Adrenal gland (tissue), 12 donors: ENCODE measurements around the gene SPANXD. TPM values are rescaled to one million over a fixed set of nuclear protein-coding genes. Genes with fewer than 3 reads are reported as not detected.

Experiments
- DNase-seq, 7 donors: peaks; one replicate each; pipeline ENCODE4 v3.0.0-alpha.2; 2019 to 2020
- H3K27ac ChIP-seq, 5 donors: fragments of 200-600 bp; sonication (generic) in 4 of 5; 1 replicate in 3 of 5; 2 replicates in 2 of 5; pipeline versions ENCODE4 v1.5.1 to v1.8.0; 2016 to 2020; ENCODE audit warnings: mild to moderate bottlenecking in 1 of 5
- H3K27me3 ChIP-seq: fragments of 200-600 bp; 2 replicates; pipeline ENCODE4 v1.8.0; 2021
- H3K36me3 ChIP-seq, 2 donors: fragments of 200-600 bp; replicated peaks in 1 of 2; 1 replicate in 1 of 2; 2 replicates in 1 of 2; pipeline versions ENCODE4 v1.5.1 to v1.8.0; 2018 to 2022
- H3K4me1 ChIP-seq, 2 donors: fragments of 200-600 bp; replicated peaks in 1 of 2; 1 replicate in 1 of 2; 2 replicates in 1 of 2; pipeline versions ENCODE4 v1.5.1 to v1.8.0; 2018 to 2021
- H3K4me3 ChIP-seq, 4 donors: fragments of 200-600 bp; sonication (generic) in 3 of 4; one replicate each; pipeline ENCODE4 v1.5.1; 2016 to 2018
- H3K9me3 ChIP-seq, 3 donors: fragments of 200-600 bp; sonication (generic) in 1 of 3; replicated peaks in 1 of 3; 1 replicate in 2 of 3; 2 replicates in 1 of 3; pipeline versions ENCODE4 v1.5.1 to v1.8.0; 2016 to 2021
- POLR2A ChIP-seq, 2 donors: fragments of 450-650 bp; IDR thresholded peaks; one replicate each; pipeline ENCODE4 v1.6.1; 2017; ENCODE audit warnings: antibody characterized with exemption in 2 of 2, mild to moderate bottlenecking in 2 of 2, moderate library complexity in 1 of 2
- WGBS, 4 donors: extraction: QIAGEN DNeasy Blood & Tissue Kit in 2 of 4; methylation state at CpG; one replicate each; pipeline versions ENCODE4 v1.1.5 to v1.1.7; 2013 to 2017; 5-methylcytosine and 5-hydroxymethylcytosine counted together
- intact Hi-C, 2 donors: fragments of 100-400 bp; cut with DNase I; formaldehyde crosslinking; loops; one replicate each; pipeline versions ENCODE4 v1.14.1 to v1.15.0; 2022 to 2023
- polyA plus RNA-seq, 3 donors: library from polyadenylated mRNA; stranded (reverse); fragments of 200-250 nt in 2 of 3; fragments of 350-450 nt in 1 of 3; fragmentation: Illumina TruSeq in 1 of 3; extraction: RNeasy Lipid Tissue Mini Kit (QIAGEN cat#74804) in 1 of 3; gene quantifications; one replicate each; pipeline ENCODE4 v1.2.3, GENCODE V29; 2013 to 2014
- total RNA-seq, 9 donors: library from RNA; depleted of rRNA in 4 of 9; stranded (reverse); fragments of >200 nt in 4 of 9; fragments of 120-200 nt in 1 of 9; fragmentation: NEBNext Ultra II Directional in 1 of 9; extraction: Animal tissue kit (Norgen Biotek cat#: 25700) in 1 of 9; gene quantifications; one replicate each; pipeline versions ENCODE4 v1.1.0 to v1.2.4, GENCODE V29; 2013 to 2023
- TF ChIP-seq, protein P1 (sequence below), 6 experiments: fragments of 450-650 bp in 4 of 6; fragments of 200-600 bp in 2 of 6; sonication (generic) in 1 of 6; IDR thresholded peaks; 1 replicate in 5 of 6; 2 replicates in 1 of 6; pipeline versions ENCODE4 v1.5.1 to v1.8.0; 2016 to 2021; ENCODE audit warnings: antibody characterized with exemption in 6 of 6, mild to moderate bottlenecking in 2 of 6, moderate library complexity in 1 of 6
- donor health status: healthy with polysubstance abuse.
- donor health status: Bipolar disorder and iron deficiency.
- donor health status: DM: yes; HTN: yes; CAD: no.
- donor health status: DM: no; HTN: no; CAD: no.
- donor health status: DM: no; HTN: no; CAD: no.
- donor health status: DM: yes; HTN: yes; CAD: no.

SPANXD gene
- total and polyA plus RNA-seq, 12 donors: not detected

DNA sequence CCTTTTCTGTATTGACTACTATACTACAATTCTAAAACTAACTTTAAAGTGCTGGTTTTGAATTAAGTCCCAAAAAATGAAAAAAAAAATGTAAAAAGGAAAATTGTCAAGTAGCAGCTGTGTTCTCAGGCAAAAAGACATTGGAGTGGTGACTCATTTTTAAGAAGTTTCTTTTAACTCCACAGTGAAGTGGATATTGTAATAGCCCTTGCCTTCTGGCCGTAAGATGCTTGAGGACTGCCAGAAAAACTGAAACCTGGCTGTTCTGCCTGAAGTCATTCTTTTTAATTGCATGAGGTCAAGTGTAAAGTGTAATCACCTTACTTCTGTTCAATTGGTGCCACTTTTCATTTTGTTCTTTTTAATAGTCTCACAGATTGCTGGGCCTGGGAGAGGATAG lies 28.9 kb downstream of the SPANXD start:
- TF ChIP-seq, protein P1, sequence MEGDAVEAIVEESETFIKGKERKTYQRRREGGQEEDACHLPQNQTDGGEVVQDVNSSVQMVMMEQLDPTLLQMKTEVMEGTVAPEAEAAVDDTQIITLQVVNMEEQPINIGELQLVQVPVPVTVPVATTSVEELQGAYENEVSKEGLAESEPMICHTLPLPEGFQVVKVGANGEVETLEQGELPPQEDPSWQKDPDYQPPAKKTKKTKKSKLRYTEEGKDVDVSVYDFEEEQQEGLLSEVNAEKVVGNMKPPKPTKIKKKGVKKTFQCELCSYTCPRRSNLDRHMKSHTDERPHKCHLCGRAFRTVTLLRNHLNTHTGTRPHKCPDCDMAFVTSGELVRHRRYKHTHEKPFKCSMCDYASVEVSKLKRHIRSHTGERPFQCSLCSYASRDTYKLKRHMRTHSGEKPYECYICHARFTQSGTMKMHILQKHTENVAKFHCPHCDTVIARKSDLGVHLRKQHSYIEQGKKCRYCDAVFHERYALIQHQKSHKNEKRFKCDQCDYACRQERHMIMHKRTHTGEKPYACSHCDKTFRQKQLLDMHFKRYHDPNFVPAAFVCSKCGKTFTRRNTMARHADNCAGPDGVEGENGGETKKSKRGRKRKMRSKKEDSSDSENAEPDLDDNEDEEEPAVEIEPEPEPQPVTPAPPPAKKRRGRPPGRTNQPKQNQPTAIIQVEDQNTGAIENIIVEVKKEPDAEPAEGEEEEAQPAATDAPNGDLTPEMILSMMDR (IDR thresholded peaks at IDR 0.05): no peak
- TF ChIP-seq POLR2A (IDR thresholded peaks at IDR 0.05): no peak
- WGBS, 4 donors: 52 to 78% (median 68%) methylated on average over 1 of the region's 1 CpG

DNA sequence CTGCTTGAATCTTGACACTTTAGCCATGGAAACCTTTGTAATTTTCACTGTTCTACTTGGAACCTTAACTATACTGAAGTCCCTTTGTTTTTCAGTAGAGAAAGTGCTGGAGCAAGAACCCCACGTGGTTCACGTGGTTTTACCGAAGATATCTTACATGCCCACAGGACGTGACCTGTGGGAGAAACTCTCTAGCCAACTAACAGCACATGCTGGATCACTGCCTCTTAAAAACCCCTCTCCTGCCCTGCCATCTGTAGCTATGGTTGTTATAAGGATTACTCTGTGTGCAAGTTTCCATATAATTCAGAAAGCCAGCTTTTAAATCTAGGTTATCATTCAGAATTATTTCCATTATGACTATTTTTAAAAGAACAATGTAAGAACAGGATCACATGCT lies 30.2 kb downstream of the SPANXD start:
- intact Hi-C loops: no loop called here
- WGBS, 4 donors: 54 to 80% (median 60%) methylated on average over 2 to 4 of the region's 4 CpGs
- H3K27ac ChIP-seq: no peak overlapping the region
- H3K4me1 ChIP-seq: no peaks in the 10 kb centered on the region
- DNase-seq: no peak
- H3K9me3 ChIP-seq: no peaks in the 10 kb centered on the region
- H3K4me3 ChIP-seq: no peak overlapping the region
- H3K36me3 ChIP-seq: no peaks in the 10 kb centered on the region
- TF ChIP-seq, protein P1 (IDR thresholded peaks at IDR 0.05): no peak
- no peak for TF ChIP-seq POLR2A (IDR thresholded peaks at IDR 0.05)
- peaks cover 7% of the 10 kb centered on the region for H3K27me3 ChIP-seq

More for the DNA sequence above, 28.9 kb downstream of the SPANXD start:
- DNase-seq: no peak
- no peaks in the 10 kb centered on the region for H3K9me3 ChIP-seq
- intact Hi-C loops: no loop called here
- peaks cover 7% of the 10 kb centered on the region for H3K27me3 ChIP-seq
- H3K4me1 ChIP-seq: no peaks in the 10 kb centered on the region
- H3K27ac ChIP-seq: no peak overlapping the region
- no peak overlapping the region for H3K4me3 ChIP-seq
- no peaks in the 10 kb centered on the region for H3K36me3 ChIP-seq

DNA sequence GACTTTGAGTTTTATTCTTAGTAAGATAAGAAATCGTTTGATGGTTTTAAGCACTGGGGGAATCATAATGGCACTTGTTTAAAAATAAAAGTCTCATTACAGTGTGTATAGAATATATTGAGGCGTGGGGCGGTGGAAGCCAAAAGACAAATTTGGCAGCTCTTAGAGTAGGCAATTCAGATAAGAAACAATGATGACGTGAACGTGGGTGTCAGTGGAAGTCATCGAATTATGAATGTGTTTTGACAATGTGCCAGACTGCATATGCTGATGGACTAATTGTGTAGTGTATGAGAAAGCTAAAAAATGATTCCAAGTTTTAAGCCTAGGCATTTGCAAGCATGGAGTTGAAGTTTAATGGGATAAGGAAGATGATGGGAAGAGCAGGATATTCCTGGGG lies 35.8 kb downstream of the SPANXD start:
- Histone ChIP-seq H3K27ac (no peak overlapping the region), H3K4me3 (no peak overlapping the region), H3K36me3 (no peaks in the 10 kb centered on the region), H3K27me3 (no peaks in the 10 kb centered on the region), H3K4me1 (no peaks in the 10 kb centered on the region), H3K9me3 (no peaks in the 10 kb centered on the region)
- no peak for DNase-seq
- TF ChIP-seq POLR2A (IDR thresholded peaks at IDR 0.05): no peak
- TF ChIP-seq, protein P1 (IDR thresholded peaks at IDR 0.05): no peak
- WGBS, 4 donors: 53 to 59% (median 57%) methylated on average over 6 of the region's 6 CpGs
- intact Hi-C loops: no loop called here

DNA sequence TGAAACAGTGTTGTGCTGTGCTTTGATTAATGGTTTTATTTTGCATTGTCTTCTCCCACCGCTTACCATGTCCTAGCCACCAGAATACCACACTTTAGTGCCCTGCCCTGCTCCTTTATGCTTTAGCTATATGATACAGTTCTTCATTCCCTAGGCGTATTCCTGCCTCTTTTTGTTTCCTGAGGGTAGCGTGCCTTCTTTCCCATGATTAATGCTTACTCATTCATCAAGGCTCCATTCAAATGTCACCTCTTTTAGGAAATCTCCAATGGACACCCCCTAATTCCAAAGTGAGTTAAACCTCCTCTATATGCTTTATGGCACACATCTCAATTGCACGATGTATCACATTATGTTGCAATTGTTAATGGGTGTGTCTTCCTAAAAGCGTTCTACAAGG lies 46.3 kb downstream of the SPANXD start:
- Histone ChIP-seq H3K27ac (no peak overlapping the region), H3K4me1 (no peaks in the 10 kb centered on the region), H3K4me3 (no peak overlapping the region), H3K9me3 (no peaks in the 10 kb centered on the region), H3K36me3 (no peaks in the 10 kb centered on the region), H3K27me3 (no peaks in the 10 kb centered on the region)
- intact Hi-C loops: no loop called here
- TF ChIP-seq, protein P1 (IDR thresholded peaks at IDR 0.05): no peak
- no peak for TF ChIP-seq POLR2A (IDR thresholded peaks at IDR 0.05)
- DNase-seq: no peak
- 71 to 73% (median 71%) methylated on average over 5 of the region's 5 CpGs for WGBS, 4 donors

Other genes with a start within 250 kb of the SPANXD start
- not detected for gene SPANXA1, start 114.0 kb downstream of the SPANXD start, total RNA-seq
- gene SPANXA1, start 114.0 kb downstream of the SPANXD start, polyA plus RNA-seq: not detected
- not detected for gene SPANXA2, start 109.0 kb downstream of the SPANXD start, total RNA-seq
- gene SPANXA2, start 109.0 kb downstream of the SPANXD start, polyA plus RNA-seq: not detected
- gene MAGEC3, start 139.6 kb upstream of the SPANXD start, total RNA-seq: not detected
- under 1 TPM in 2 of 3 donors, not detected in 1; 0.13 to 0.48 TPM for gene MAGEC3, start 139.6 kb upstream of the SPANXD start, polyA plus RNA-seq
- gene MAGEC1, start 205.2 kb upstream of the SPANXD start, total RNA-seq: not detected
- gene MAGEC1, start 205.2 kb upstream of the SPANXD start, polyA plus RNA-seq: not detected